Measurements from ENCODE around the gene ATF7.
"Not testable (repeated sequence)": the region's sequence is repeated elsewhere in the genome, so short reads cannot be mapped to it uniquely, and the experiment has no call there.

ATF7 gene

GRCh38 chr12:53625946-53626701, at the start of gene ATF7:
ATF7 (minus strand) TSS chr12:53626382; CDS start chr12:53601000, 25,382 bp downstream.
- DNase-seq: peak; percentile 98

- no peak for DNase-seq
Observed at GRCh38 chr12:53674977-53675700, 49.0 kb upstream of the ATF7 start.

GRCh38 chr12:53670971-53671370, 44.8 kb upstream of the ATF7 start:
- no peak for DNase-seq

- no peak for DNase-seq
Observed at GRCh38 chr12:53670308-53670707, 44.1 kb upstream of the ATF7 start.

GRCh38 chr12:53667080-53667479, 40.9 kb upstream of the ATF7 start:
- no peak for DNase-seq

GRCh38 chr12:53664936-53665335, 38.8 kb upstream of the ATF7 start:
- no peak for DNase-seq

GRCh38 chr12:53664191-53664590, 38.0 kb upstream of the ATF7 start:
- DNase-seq: no peak

GRCh38 chr12:53660041-53660440, 33.9 kb upstream of the ATF7 start:
- no peak for DNase-seq

GRCh38 chr12:53659571-53659981, 33.4 kb upstream of the ATF7 start:
- no peak for DNase-seq

GRCh38 chr12:53659011-53659551, 32.9 kb upstream of the ATF7 start:
- no peak for DNase-seq

GRCh38 chr12:53657041-53657440, 30.9 kb upstream of the ATF7 start:
- no peak for DNase-seq

GRCh38 chr12:53653595-53653994, 27.4 kb upstream of the ATF7 start:
- no peak for DNase-seq

GRCh38 chr12:53652366-53652765, 26.2 kb upstream of the ATF7 start:
- no peak for DNase-seq

- DNase-seq: no peak
Observed at GRCh38 chr12:53651737-53652136, 25.6 kb upstream of the ATF7 start.

GRCh38 chr12:53646300-53646699, 20.1 kb upstream of the ATF7 start:
- not testable (repeated sequence) for DNase-seq

GRCh38 chr12:53645165-53645564, 19.0 kb upstream of the ATF7 start:
- DNase-seq: no peak

- DNase-seq: no peak
Observed at GRCh38 chr12:53644133-53644532, 18.0 kb upstream of the ATF7 start.

- no peak for DNase-seq
Observed at GRCh38 chr12:53643232-53643979, 17.2 kb upstream of the ATF7 start.

GRCh38 chr12:53638057-53638456, 11.9 kb upstream of the ATF7 start:
- no peak for DNase-seq

- DNase-seq: no peak
Observed at GRCh38 chr12:53636641-53637040, 10.5 kb upstream of the ATF7 start.

- DNase-seq: not testable (repeated sequence)
Observed at GRCh38 chr12:53635708-53636107, 9.5 kb upstream of the ATF7 start.

- no peak for DNase-seq
Observed at GRCh38 chr12:53631721-53632120, 5.5 kb upstream of the ATF7 start.

- DNase-seq: no peak
Observed at GRCh38 chr12:53627919-53628318, 1.7 kb upstream of the ATF7 start.
